CD4-positive, alpha-beta T cell treated with Interleukin-6 for 4 hours (primary cell): Measurements from ENCODE around the gene ZNF521.

ENCODE experiments used
- DNase-seq: peaks from one replicate; pipeline ENCODE4 v3.0.0-alpha.2; 2020; ENCODE audit warnings: mixed read lengths

ZNF521 gene

GRCh38 chr18:25223899-25224886 is 127.8 kb downstream of the ZNF521 start:
- DNase-seq, result no peak

GRCh38 chr18:25223211-25223610 is 128.8 kb downstream of the ZNF521 start:
- DNase-seq, result no peak

DNA sequence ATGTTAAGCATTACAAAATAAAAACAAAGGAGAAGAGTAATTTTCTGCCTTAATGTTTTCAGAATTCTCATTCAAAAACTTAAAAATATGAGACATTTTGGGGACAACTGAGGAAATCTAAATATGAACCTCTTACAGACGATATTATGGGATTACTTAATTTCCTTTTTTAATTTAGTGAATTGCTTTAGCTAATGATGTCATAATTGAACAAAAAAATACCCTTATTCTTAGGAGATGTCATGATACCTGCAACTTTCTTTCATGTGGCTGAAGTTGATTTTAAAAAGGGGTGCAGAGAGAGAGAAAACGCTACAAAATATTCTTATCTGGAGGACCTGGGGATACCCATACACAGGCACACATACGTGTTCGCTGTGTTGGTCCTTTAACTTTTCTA is 129.3 kb downstream of the ZNF521 start:
- no peak for DNase-seq

- DNase-seq, result no peak
These were observed 141.3 kb downstream of the ZNF521 start for GRCh38 chr18:25210622-25211021.

GRCh38 chr18:25192065-25192464 is 159.9 kb downstream of the ZNF521 start:
- no peak for DNase-seq

- no peak for DNase-seq
These were observed 161.5 kb downstream of the ZNF521 start for GRCh38 chr18:25190472-25190871.

DNA sequence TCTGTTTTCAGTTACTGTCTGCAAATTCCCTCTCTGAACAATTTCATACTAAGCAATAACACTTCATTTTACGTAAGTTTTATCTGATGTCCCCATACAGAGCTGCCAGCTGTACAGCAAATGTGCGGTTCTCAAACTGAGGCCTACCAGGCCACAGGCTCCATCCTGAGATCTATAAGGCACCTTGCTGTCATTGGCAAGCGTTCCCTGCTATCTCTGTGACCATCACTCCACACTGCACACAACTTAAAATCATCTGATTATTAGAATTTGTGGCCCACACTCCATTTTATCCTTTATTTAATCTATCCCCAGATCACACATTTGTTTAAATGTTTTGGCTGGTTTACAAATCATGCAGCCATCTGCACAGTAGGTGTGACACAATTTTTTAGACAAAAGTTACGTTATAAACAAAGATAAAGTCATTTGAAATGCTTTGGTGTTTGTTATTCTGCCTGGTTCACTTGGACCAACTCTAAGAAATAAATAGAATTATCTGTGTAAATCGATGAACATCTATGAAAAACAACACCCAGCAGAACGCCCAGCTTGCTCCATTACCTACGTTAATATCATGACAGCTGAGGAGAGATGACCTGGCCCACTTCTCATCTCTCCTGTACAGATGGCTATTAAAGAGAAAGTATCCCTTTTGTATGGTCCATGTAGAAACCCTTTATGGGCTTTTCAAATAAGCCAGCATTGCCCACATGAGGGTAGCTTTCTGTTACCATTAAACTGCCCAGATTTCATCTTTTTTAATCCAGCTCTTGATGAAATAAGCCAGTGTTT is 162.4 kb downstream of the ZNF521 start:
- DNase-seq, result no peak

DNA sequence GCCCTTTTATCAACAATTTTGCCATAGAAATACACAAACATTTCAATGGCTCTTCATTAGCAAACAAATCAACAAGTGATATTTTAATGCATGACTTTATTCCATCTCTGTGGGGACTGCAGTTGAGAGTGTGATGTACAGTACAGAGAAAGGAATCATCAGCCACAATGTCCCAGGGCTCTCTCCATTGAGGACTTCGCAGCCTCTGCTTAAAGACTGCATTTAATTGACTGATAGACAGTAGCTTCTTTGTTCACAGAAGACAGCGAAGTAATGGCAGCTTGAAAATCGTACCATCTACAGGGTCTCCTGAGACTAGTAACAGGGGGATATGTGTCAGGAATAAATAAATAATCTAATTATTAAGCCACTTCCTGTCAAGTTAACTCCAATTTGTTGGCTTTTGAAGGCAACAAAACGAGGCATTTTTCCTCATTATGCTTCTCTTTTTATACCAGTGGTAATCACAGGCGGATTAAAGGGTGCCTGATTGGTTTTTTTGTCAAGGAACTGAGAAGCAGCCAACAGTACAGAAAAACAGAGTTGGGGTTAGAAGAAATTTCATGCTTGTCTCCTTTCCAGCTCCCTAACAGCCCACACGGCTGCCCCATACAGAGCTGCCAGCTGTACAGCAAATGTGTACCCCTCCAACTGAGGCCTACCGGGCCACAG is 164.3 kb downstream of the ZNF521 start:
- no peak for DNase-seq

- no peak for DNase-seq
These were observed 165.1 kb downstream of the ZNF521 start for GRCh38 chr18:25186871-25187270.

- DNase-seq, result no peak
These were observed 170.0 kb downstream of the ZNF521 start for GRCh38 chr18:25181993-25182392.

GRCh38 chr18:25181581-25181980 is 170.4 kb downstream of the ZNF521 start:
- no peak for DNase-seq

DNA sequence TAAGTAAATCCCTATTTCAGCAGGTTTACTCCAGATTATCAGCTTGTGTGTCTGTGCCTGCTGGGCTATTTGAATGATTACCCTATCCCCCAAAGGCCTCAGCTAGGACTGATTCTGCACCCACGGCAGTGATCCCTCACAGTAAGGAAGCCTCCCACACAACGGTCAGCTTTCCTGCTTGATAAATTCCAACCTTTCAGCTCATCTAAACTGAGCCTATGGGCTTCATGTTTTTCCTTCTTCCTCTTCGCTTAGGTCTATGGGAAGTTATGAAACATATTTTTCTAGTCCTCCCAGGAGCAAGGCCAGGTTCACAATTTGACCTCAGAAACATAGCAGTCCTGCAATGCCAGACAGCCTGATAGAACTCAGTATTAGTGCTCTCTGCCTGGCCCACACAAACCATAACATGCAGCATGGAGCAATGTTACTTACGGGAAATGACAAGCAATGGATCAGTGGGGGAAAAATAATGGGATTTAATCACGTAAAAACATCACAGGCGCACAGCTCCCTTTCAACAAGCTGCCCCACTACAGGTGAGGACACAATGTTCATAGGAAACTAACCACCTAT is 170.9 kb downstream of the ZNF521 start:
- no peak for DNase-seq

DNA sequence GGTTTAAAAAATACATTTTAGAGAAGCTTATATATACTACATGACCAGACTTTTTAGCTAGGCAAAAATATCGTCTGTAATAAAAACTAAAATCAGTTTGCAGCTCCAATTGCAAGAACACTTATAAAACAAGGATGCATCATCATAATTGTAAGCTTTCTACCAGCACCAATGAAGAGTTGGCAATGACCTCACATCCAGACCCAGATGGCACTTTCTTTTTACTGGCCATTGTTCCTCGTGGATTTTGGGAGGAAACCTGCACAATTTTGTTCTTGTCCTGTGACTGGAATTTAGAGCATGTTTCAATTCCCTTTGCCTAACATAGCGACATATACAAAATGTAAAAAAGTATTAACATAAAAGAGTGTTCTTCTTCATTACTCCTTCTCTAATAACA is 174.3 kb downstream of the ZNF521 start:
- DNase-seq, result no peak

- DNase-seq, result no peak
These were observed 175.4 kb downstream of the ZNF521 start for GRCh38 chr18:25176518-25177042.

- no peak for DNase-seq
These were observed 176.1 kb downstream of the ZNF521 start for GRCh38 chr18:25175558-25176517.

GRCh38 chr18:25174324-25174723 is 177.6 kb downstream of the ZNF521 start:
- no peak for DNase-seq

- no peak for DNase-seq
These were observed 180.6 kb downstream of the ZNF521 start for GRCh38 chr18:25171334-25171733.

- no peak for DNase-seq
These were observed 181.6 kb downstream of the ZNF521 start for GRCh38 chr18:25170402-25170801.

- no peak for DNase-seq
These were observed 182.3 kb downstream of the ZNF521 start for GRCh38 chr18:25169701-25170100.

DNA sequence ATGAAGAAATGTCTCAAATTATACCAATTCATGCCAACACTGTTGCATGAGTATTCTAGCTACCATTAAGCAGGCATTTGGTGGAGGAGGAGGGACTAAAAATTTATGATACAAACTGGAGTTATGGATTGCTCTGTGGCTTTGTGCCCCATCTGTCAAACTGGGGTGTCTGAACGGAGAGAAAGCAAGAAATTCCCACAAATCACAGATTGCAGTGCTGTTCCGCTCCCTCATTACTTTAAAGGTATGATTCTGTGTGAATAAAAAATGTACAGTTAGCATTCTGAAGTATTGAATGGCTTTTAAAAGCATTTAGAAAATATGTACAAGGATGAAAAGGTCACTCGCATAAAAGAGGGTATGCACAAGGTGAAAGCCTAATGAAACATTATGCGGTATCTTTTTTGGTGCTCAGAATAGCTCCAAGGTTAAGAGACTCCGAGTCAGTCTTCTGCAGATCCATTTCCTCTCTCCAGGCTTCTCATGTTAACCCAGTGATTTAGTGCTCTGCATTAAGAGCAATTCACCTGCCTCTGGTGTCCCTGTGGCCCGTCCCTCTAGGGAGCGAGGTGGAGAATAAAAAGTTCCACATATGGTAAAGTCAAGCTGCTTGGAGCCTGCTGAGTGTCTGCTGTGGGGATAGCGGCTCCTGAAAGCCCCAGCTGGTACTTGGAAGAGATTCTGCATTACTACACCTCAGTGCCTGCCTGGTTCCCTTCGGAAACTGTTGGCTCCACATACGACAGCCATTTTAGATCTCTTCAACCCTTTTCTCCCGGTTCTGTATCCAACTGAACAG is 184.2 kb downstream of the ZNF521 start:
- no peak for DNase-seq

DNA sequence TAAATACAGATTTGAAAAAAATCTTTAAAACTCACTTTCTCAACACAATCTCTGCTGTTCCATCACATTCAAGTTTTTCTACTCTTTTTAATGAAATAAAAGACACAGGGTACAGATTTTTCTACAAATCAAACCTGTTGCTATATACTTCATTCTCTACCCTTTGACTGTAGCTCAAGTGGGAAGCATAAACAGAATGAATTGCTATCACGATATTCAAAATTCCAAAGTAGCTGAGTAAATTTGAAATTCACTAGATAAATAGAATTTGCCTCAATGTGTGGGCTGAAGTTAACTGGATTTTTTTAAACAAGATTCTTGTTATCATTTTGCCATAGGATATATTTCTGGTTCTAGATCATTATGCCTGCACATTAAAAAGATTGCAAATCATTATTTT is 185.9 kb downstream of the ZNF521 start:
- DNase-seq, result no peak
